Kidney capillary endothelial cell (primary cell): ENCODE results near the gene MBNL1.

ENCODE experiments used
- DNase-seq: peaks from one replicate; pipeline ENCODE4 v3.0.0-alpha.2; 2018; ENCODE audit warnings: low spot score

The MBNL1 gene

GRCh38 chr3:152488449-152488848, 219.7 kb downstream of the MBNL1 start:
- DNase-seq: no peak

GRCh38 chr3:152491922-152492321, 223.2 kb downstream of the MBNL1 start:
- DNase-seq: no peak

GRCh38 chr3:152496286-152496685, 227.6 kb downstream of the MBNL1 start:
- no peak for DNase-seq

GRCh38 chr3:152496716-152497115, 228.0 kb downstream of the MBNL1 start:
- DNase-seq: no peak

- no peak for DNase-seq
These were observed 228.7 kb downstream of the MBNL1 start for GRCh38 chr3:152497457-152497856.

- DNase-seq: no peak
These were observed 229.2 kb downstream of the MBNL1 start for GRCh38 chr3:152497890-152498289.

GRCh38 chr3:152499791-152500385, 231.2 kb downstream of the MBNL1 start:
- DNase-seq: peak; percentile 16

GRCh38 chr3:152505926-152506325, 237.2 kb downstream of the MBNL1 start:
- DNase-seq: no peak

GRCh38 chr3:152508705-152509104, 240.0 kb downstream of the MBNL1 start:
- no peak for DNase-seq

- no peak for DNase-seq
These were observed 243.2 kb downstream of the MBNL1 start for GRCh38 chr3:152511904-152512303.

GRCh38 chr3:152513301-152513960, 244.7 kb downstream of the MBNL1 start:
- DNase-seq: no peak
